ENCODE results near the gene CHST3.
"Not testable (repeated sequence)": the region's sequence is repeated elsewhere in the genome, so short reads cannot be mapped to it uniquely, and the experiment has no call there.

The CHST3 gene

GRCh38 chr10:71982269-71983178 lies 18.3 kb downstream of the CHST3 start:
- in situ Hi-C loops (cut with MboI; ENCODE audit: low sequenced_read_pairs, unreplicated experiment): no loop called here
- no peak for TF ChIP-seq CTCF (IDR thresholded peaks at IDR 0.05; ENCODE audit: borderline replicate concordance, control extremely low read depth, extremely low read depth, insufficient read depth, missing control alignments)
- DNase-seq (ENCODE audit: low spot score): no peak

- in situ Hi-C loops (cut with MboI; ENCODE audit: low sequenced_read_pairs, unreplicated experiment): no loop called here
Observed at GRCh38 chr10:71984126-71984808, 20.1 kb downstream of the CHST3 start.

GRCh38 chr10:71984809-71985388 lies 20.7 kb downstream of the CHST3 start:
- DNase-seq (ENCODE audit: low spot score): peak; percentile 70
- no peak for TF ChIP-seq CTCF (IDR thresholded peaks at IDR 0.05; ENCODE audit: borderline replicate concordance, control extremely low read depth, extremely low read depth, insufficient read depth, missing control alignments)
- in situ Hi-C loops (cut with MboI; ENCODE audit: low sequenced_read_pairs, unreplicated experiment): no loop called here

More at GRCh38 chr10:71984126-71984808, 20.1 kb downstream of the CHST3 start:
- no peak for TF ChIP-seq CTCF (IDR thresholded peaks at IDR 0.05; ENCODE audit: borderline replicate concordance, control extremely low read depth, extremely low read depth, insufficient read depth, missing control alignments)
- DNase-seq (ENCODE audit: low spot score): no peak

GRCh38 chr10:71985542-71986250 lies 21.5 kb downstream of the CHST3 start:
- in situ Hi-C loops (cut with MboI; ENCODE audit: low sequenced_read_pairs, unreplicated experiment): no loop called here
- DNase-seq (ENCODE audit: low spot score): peak; percentile 69
- no peak for TF ChIP-seq CTCF (IDR thresholded peaks at IDR 0.05; ENCODE audit: borderline replicate concordance, control extremely low read depth, extremely low read depth, insufficient read depth, missing control alignments)

GRCh38 chr10:71988895-71989294 lies 24.7 kb downstream of the CHST3 start:
- DNase-seq (ENCODE audit: low spot score); in situ Hi-C loops (cut with MboI; ENCODE audit: low sequenced_read_pairs, unreplicated experiment): not testable (repeated sequence)

GRCh38 chr10:71989661-71990454 lies 25.7 kb downstream of the CHST3 start:
- no peak for DNase-seq (ENCODE audit: low spot score)

More at GRCh38 chr10:71989661-71990454, 25.7 kb downstream of the CHST3 start:
- TF ChIP-seq CTCF (IDR thresholded peaks at IDR 0.05; ENCODE audit: borderline replicate concordance, control extremely low read depth, extremely low read depth, insufficient read depth, missing control alignments): no peak
- in situ Hi-C loops (cut with MboI; ENCODE audit: low sequenced_read_pairs, unreplicated experiment): no loop called here

All from GM13976 (cell line).